Activated CD4-positive, CD25-positive, alpha-beta regulatory T cell treated with anti-CD3 and anti-CD28 coated beads, Interleukin-2, amount 50 U/mL, for 72 hours (primary cell): Measurements from ENCODE around the gene IL4R.
"Not testable (repeated sequence)": the region's sequence is repeated elsewhere in the genome, so short reads cannot be mapped to it uniquely, and the experiment has no call there.

ENCODE experiments used
- DNase-seq: peaks from one replicate; pipeline ENCODE4 v3.0.0; 2021

IL4R gene

GRCh38 chr16:27408012-27408601, 94.3 kb downstream of the IL4R start:
- no peak for DNase-seq

GRCh38 chr16:27408602-27409031, 94.8 kb downstream of the IL4R start:
- no peak for DNase-seq

- DNase-seq: not testable (repeated sequence)
Measured at GRCh38 chr16:27409958-27410357, 96.2 kb downstream of the IL4R start.

- DNase-seq: no peak
Measured at GRCh38 chr16:27410761-27411160, 97.0 kb downstream of the IL4R start.

- DNase-seq: no peak
Measured at GRCh38 chr16:27413956-27414355, 100.2 kb downstream of the IL4R start.
